Peyer's patch (tissue), 4 donors: Measurements from ENCODE around the gene HSD17B1. TPM values are rescaled to one million over a fixed set of nuclear protein-coding genes. Genes with fewer than 3 reads are reported as not detected.
"Not testable (repeated sequence)": the region's sequence is repeated elsewhere in the genome, so short reads cannot be mapped to it uniquely, and the experiment has no call there.

ENCODE experiments used
- DNase-seq, 3 donors: peaks; one replicate each; pipeline ENCODE4 v3.0.0-alpha.2; 2017 to 2019
- H3K27ac ChIP-seq, 4 donors: fragments of 200-600 bp; sonication (generic); one replicate each; pipeline ENCODE4 v1.5.1; 2016 to 2019
- H3K27me3 ChIP-seq, 2 donors: fragments of 200-600 bp; sonication (generic); one replicate each; pipeline ENCODE4 v1.5.1; 2019
- H3K36me3 ChIP-seq, 3 donors: fragments of 200-600 bp; sonication (generic); one replicate each; pipeline ENCODE4 v1.5.1; 2016 to 2019
- H3K4me1 ChIP-seq, 4 donors: fragments of 200-600 bp; sonication (generic); one replicate each; pipeline ENCODE4 v1.5.1; 2016 to 2019
- H3K4me3 ChIP-seq, 4 donors: fragments of 200-600 bp; sonication (generic); 1 replicate in 3 of 4; 2 replicates in 1 of 4; pipeline ENCODE4 v1.5.1; 2016 to 2019; ENCODE audit warnings: mild to moderate bottlenecking in 1 of 4
- H3K9me3 ChIP-seq, 4 donors: fragments of 200-600 bp; sonication (generic); one replicate each; pipeline ENCODE4 v1.5.1; 2016 to 2019; ENCODE audit warnings: mild to moderate bottlenecking in 1 of 4
- POLR2A ChIP-seq, 2 donors: fragments of 450-650 bp; IDR thresholded peaks; one replicate each; pipeline ENCODE4 v1.5.1; 2017; ENCODE audit warnings: antibody characterized with exemption in 2 of 2, mild to moderate bottlenecking in 2 of 2, moderate library complexity in 2 of 2
- total RNA-seq, 4 donors: library from RNA; depleted of rRNA; stranded (reverse); fragments of >200 nt; gene quantifications; one replicate each; pipeline ENCODE4 v1.1.0, GENCODE V29; 2016
- TF ChIP-seq, protein P1 (sequence below), 6 experiments: fragments of 450-650 bp in 4 of 6; fragments of 200-600 bp in 2 of 6; sonication (generic) in 1 of 6; IDR thresholded peaks; one replicate each; pipeline ENCODE4 v1.5.1; 2017 to 2019; ENCODE audit warnings: antibody characterized with exemption in 6 of 6, mild to moderate bottlenecking in 3 of 6, moderate library complexity in 1 of 6

The HSD17B1 gene, protein sequence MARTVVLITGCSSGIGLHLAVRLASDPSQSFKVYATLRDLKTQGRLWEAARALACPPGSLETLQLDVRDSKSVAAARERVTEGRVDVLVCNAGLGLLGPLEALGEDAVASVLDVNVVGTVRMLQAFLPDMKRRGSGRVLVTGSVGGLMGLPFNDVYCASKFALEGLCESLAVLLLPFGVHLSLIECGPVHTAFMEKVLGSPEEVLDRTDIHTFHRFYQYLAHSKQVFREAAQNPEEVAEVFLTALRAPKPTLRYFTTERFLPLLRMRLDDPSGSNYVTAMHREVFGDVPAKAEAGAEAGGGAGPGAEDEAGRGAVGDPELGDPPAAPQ
- total RNA-seq = 1 to 10 TPM in 2 of 4 donors, under 1 TPM in 1, not detected in 1; 0.94 to 3.9 (median 1.7) TPM

DNA sequence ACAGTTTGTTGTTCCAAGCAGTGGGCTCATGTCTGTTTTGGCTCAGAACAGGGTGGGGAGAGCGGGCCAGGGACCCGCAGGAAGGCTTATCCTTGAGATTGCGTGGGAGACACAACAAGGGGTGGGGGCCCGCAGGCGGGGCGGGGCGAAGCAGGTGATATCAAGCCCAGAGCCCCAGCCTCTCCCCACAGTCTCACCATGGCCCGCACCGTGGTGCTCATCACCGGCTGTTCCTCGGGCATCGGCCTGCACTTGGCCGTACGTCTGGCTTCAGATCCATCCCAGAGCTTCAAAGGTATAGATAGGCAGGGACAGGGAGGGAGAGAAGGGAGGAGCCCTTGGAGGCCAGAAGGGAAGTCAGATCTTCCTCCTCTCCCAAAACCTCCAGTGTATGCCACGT, at the start of gene HSD17B1:
Gene HSD17B1, plus strand, starts transcription at position 188 of the 400 bp plus-strand sequence. Its CDS starts 11 bp downstream, at position 199.
- H3K9me3 ChIP-seq, H3K36me3 ChIP-seq, DNase-seq, H3K27me3 ChIP-seq: not testable (repeated sequence)
- H3K27ac ChIP-seq = peak within 1 kb of the TSS in 3 of 4 donors; percentile 87 to 93 (median 92)
- H3K4me3 ChIP-seq = peak within 1 kb of the TSS in 3 of 4 donors; percentile 83 to 90 (median 86)
- peaks cover 0 to 41% (median 12%) of the 10 kb centered on the region in 4 donors for H3K4me1 ChIP-seq

DNA sequence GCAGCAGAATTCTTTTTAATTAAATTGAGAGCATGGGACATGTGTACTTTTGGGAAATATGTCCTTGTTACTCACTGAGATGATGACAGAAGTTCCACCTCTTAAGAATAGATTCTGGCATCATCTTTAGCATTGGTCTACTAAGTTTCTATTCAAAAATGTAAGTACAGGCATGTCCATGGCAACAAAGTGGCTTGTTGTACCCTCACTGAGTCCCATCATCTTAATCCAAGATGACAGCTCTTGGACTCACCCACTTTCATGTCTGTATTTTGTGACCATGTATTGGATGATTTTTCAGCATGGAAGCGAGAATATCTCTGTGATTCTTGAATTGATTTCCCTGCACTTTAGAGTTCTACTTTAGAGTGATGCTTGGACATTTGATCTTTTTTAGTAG, 49.8 kb upstream of the HSD17B1 start:
- Histone ChIP-seq H3K27ac (no peak overlapping the region), H3K36me3 (peaks cover 0 to 88% (median 0%) of the 10 kb centered on the region in 3 donors), H3K9me3 (no peaks in the 10 kb centered on the region), H3K4me3 (no peak overlapping the region), H3K27me3 (no peaks in the 10 kb centered on the region), H3K4me1 (no peaks in the 10 kb centered on the region)
- DNase-seq = no peak
- no peak for TF ChIP-seq POLR2A (IDR thresholded peaks at IDR 0.05)
- TF ChIP-seq, protein P1, sequence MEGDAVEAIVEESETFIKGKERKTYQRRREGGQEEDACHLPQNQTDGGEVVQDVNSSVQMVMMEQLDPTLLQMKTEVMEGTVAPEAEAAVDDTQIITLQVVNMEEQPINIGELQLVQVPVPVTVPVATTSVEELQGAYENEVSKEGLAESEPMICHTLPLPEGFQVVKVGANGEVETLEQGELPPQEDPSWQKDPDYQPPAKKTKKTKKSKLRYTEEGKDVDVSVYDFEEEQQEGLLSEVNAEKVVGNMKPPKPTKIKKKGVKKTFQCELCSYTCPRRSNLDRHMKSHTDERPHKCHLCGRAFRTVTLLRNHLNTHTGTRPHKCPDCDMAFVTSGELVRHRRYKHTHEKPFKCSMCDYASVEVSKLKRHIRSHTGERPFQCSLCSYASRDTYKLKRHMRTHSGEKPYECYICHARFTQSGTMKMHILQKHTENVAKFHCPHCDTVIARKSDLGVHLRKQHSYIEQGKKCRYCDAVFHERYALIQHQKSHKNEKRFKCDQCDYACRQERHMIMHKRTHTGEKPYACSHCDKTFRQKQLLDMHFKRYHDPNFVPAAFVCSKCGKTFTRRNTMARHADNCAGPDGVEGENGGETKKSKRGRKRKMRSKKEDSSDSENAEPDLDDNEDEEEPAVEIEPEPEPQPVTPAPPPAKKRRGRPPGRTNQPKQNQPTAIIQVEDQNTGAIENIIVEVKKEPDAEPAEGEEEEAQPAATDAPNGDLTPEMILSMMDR (IDR thresholded peaks at IDR 0.05) = no peak

DNA sequence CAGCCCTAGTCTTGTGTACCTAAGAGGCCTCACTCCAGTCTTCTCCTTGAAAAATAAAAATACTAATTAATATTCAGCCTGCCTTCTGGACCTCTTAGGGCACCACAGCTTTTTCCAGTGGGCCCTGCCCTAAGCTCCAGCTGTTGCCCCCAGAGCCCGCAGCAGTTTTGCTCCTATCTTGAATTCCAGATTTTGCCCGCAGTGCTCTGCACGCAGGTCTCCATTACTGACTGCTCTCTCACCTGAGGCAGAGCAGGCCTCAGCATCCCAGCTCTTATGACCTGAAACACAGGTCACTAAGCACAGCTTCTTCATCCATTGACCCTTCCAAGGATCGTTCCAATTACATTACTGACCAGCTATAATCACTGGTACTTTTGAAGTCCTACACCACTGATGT, 45.1 kb upstream of the HSD17B1 start:
- H3K9me3 ChIP-seq = no peaks in the 10 kb centered on the region
- no peaks in the 10 kb centered on the region for H3K27me3 ChIP-seq
- TF ChIP-seq, protein P1 (IDR thresholded peaks at IDR 0.05) = no peak
- TF ChIP-seq POLR2A (IDR thresholded peaks at IDR 0.05) = no peak
- H3K4me1 ChIP-seq = peaks cover 0 to 10% (median 0%) of the 10 kb centered on the region in 4 donors
- no peak overlapping the region for H3K4me3 ChIP-seq
- no peak overlapping the region for H3K27ac ChIP-seq
- H3K36me3 ChIP-seq = peaks cover 0 to 68% (median 0%) of the 10 kb centered on the region in 3 donors
- DNase-seq = no peak

DNA sequence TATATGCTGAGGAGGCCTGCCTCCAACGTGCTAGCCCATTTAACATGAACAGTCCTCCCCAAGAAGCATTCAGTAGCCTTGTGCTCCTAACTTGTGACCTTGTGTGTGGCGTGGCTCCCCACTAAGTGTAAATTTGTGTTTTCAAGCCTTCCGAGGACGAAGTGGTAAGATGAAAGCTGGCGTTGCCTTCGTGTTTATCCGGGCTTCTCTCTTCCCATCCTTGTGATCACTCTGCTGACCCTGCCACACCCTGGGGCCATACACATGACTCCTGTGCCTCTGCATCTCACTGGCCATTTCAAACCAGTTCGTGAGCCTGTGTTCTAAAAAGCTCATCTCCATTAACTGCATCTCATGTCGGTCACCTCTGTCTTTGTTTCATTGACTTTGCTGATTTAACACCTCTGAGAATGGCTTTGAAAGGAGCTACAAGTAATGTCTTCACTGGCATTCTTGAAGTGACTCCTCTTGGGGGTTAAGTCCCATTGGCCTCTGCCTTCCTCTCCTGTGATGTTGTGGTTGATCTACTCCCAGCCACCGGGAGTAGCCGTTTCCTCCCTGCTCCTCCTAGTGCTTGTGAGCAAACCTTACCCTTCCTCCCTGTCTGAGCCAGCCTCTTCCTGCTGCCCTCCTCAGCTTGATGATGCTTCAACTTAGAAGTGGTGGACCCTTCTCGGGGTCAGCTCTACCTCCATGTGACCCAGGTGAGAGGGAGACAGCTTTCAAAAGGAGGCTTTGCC, 44.1 kb upstream of the HSD17B1 start:
- H3K4me1 ChIP-seq = peaks cover 0 to 10% (median 0%) of the 10 kb centered on the region in 4 donors
- DNase-seq = no peak
- H3K9me3 ChIP-seq = no peaks in the 10 kb centered on the region
- H3K27ac ChIP-seq = no peak overlapping the region
- H3K36me3 ChIP-seq = peaks cover 0 to 60% (median 0%) of the 10 kb centered on the region in 3 donors
- no peak overlapping the region for H3K4me3 ChIP-seq
- no peak for TF ChIP-seq POLR2A (IDR thresholded peaks at IDR 0.05)
- TF ChIP-seq, protein P1 (IDR thresholded peaks at IDR 0.05) = no peak
- no peaks in the 10 kb centered on the region for H3K27me3 ChIP-seq

DNA sequence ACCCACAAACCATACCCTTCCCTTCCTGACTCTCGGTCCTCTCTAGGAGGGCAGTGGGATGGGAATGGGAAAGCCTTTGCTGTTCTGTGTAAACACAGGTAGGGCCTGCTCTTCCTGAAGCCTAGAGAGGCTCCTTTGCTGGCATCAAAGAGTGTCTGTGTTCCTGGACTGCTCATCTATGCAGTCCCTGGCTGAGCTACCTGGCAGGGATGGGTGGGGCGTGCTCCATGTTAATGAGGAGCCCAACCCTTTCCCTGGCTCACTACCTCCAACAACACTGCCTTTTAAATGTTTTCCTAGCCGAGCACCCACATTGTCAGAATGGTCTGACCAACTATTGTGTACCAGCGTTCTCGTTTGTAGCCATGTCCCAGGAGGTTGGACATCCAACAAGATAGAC, 43.3 kb upstream of the HSD17B1 start:
- Histone ChIP-seq H3K4me1 (peaks cover 0 to 10% (median 0%) of the 10 kb centered on the region in 4 donors), H3K27ac (no peak overlapping the region), H3K9me3 (no peaks in the 10 kb centered on the region), H3K36me3 (peaks cover 0 to 60% (median 0%) of the 10 kb centered on the region in 3 donors), H3K4me3 (no peak overlapping the region), H3K27me3 (no peaks in the 10 kb centered on the region)
- no peak for DNase-seq
- no peak for TF ChIP-seq POLR2A (IDR thresholded peaks at IDR 0.05)
- TF ChIP-seq, protein P1 (IDR thresholded peaks at IDR 0.05) = no peak

DNA sequence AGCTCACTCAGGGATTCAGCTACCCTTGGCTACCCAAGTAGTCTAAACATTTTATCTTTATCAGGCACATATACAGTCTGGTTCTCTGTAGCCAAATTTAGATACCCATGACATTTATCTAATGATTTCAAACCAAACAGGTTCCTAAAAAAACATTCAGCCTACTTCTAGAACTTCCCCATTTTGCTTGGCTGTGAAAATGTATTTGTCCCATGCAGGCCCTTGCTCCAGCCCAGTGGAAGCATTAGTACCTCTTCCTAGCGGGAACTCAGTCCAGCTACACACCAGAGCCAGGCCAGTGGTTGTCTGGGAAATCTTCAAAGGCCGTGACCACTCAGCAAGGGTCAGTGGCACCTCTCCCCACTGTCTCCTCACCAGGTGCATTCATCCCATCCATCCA, 42.9 kb upstream of the HSD17B1 start:
- no peak overlapping the region for H3K4me3 ChIP-seq
- TF ChIP-seq, protein P1 (IDR thresholded peaks at IDR 0.05) = no peak
- no peak for TF ChIP-seq POLR2A (IDR thresholded peaks at IDR 0.05)
- DNase-seq = no peak
- no peaks in the 10 kb centered on the region for H3K27me3 ChIP-seq
- H3K9me3 ChIP-seq = no peaks in the 10 kb centered on the region
- no peak overlapping the region for H3K27ac ChIP-seq
- peaks cover 0 to 10% (median 0%) of the 10 kb centered on the region in 4 donors for H3K4me1 ChIP-seq
- H3K36me3 ChIP-seq = peaks cover 0 to 61% (median 0%) of the 10 kb centered on the region in 3 donors
